NT2/D1 (cell line): ENCODE results near the gene STK35.

Source experiments
- DNase-seq: peaks from one replicate; pipeline ENCODE4 v3.0.0-alpha.2; 2011; ENCODE audit warnings: low read depth, low spot score
- H3K27me3 ChIP-seq: 2 replicates; pipeline ENCODE4 v1.6.0; 2011; ENCODE audit warnings: mild to moderate bottlenecking; ENCODE audit not compliant: insufficient read length, insufficient read depth
- H3K36me3 ChIP-seq: 2 replicates; pipeline ENCODE4 v1.6.1; 2011; ENCODE audit warnings: mild to moderate bottlenecking, low read length, mixed read lengths; ENCODE audit not compliant: insufficient read depth, insufficient read length
- H3K4me1 ChIP-seq: 2 replicates; pipeline ENCODE4 v1.5.1; 2011; ENCODE audit not compliant: insufficient read depth, insufficient read length
- H3K4me3 ChIP-seq: 2 replicates; pipeline ENCODE4 v1.5.1; 2011; ENCODE audit warnings: low read depth; ENCODE audit not compliant: insufficient read length
- H3K9ac ChIP-seq: 2 replicates; pipeline ENCODE4 v1.6.0; 2011; ENCODE audit warnings: low read depth; ENCODE audit not compliant: insufficient read length
- H3K9me3 ChIP-seq: 2 replicates; pipeline ENCODE4 v1.5.1; 2011; ENCODE audit warnings: mild to moderate bottlenecking, low read length; ENCODE audit not compliant: insufficient read depth
- SUZ12 ChIP-seq: IDR thresholded peaks from 2 replicates; pipeline ENCODE4 v1.6.1; 2011; ENCODE audit not compliant: insufficient read length, insufficient read depth; ENCODE audit errors: extremely low read depth
- YY1 ChIP-seq: IDR thresholded peaks from 2 replicates; pipeline ENCODE4 v1.6.1; 2011; ENCODE audit not compliant: insufficient read length, insufficient read depth
- ZNF274 ChIP-seq: IDR thresholded peaks from 2 replicates; pipeline ENCODE4 v1.6.1; 2011; ENCODE audit warnings: mild to moderate bottlenecking, low read depth, low read length

STK35 gene

GRCh38 chr20:2128542-2128941 lies 26.9 kb downstream of the STK35 start:
- Histone ChIP-seq H3K4me1 (peaks cover 14% of the 10 kb centered on the region), H3K36me3 (peaks cover 46% of the 10 kb centered on the region), H3K9me3 (no peaks in the 10 kb centered on the region), H3K27me3 (no peaks in the 10 kb centered on the region), H3K9ac (no peak overlapping the region), H3K4me3 (no peak overlapping the region)
- no peak for TF ChIP-seq SUZ12
- no peak for TF ChIP-seq YY1
- no peak for TF ChIP-seq ZNF274
- no peak for DNase-seq

- H3K9me3 ChIP-seq, result no peaks in the 10 kb centered on the region
- no peak overlapping the region for H3K9ac ChIP-seq
- H3K36me3 ChIP-seq, result peaks cover 38% of the 10 kb centered on the region
- peaks cover 14% of the 10 kb centered on the region for H3K4me1 ChIP-seq
- TF ChIP-seq SUZ12 (no peak), YY1 (no peak), ZNF274 (no peak)
- H3K27me3 ChIP-seq, result no peaks in the 10 kb centered on the region
- no peak overlapping the region for H3K4me3 ChIP-seq
- DNase-seq, result no peak
These were observed 28.5 kb downstream of the STK35 start for GRCh38 chr20:2130062-2130591.

- no peak overlapping the region for H3K4me3 ChIP-seq
- DNase-seq, result peak; percentile 25
These were observed 29.1 kb downstream of the STK35 start for GRCh38 chr20:2130683-2131082.

GRCh38 chr20:2131366-2131765 lies 29.7 kb downstream of the STK35 start:
- Histone ChIP-seq H3K9me3 (no peaks in the 10 kb centered on the region), H3K9ac (no peak overlapping the region), H3K27me3 (no peaks in the 10 kb centered on the region), H3K4me1 (peaks cover 14% of the 10 kb centered on the region), H3K36me3 (peaks cover 36% of the 10 kb centered on the region), H3K4me3 (no peak overlapping the region)
- DNase-seq, result no peak
- TF ChIP-seq SUZ12 (no peak), ZNF274 (no peak), YY1 (no peak)

More at GRCh38 chr20:2130683-2131082, 29.1 kb downstream of the STK35 start:
- peaks cover 35% of the 10 kb centered on the region for H3K36me3 ChIP-seq
- H3K9ac ChIP-seq, result no peak overlapping the region
- TF ChIP-seq ZNF274 (no peak), YY1 (no peak), SUZ12 (no peak)
- H3K9me3 ChIP-seq, result no peaks in the 10 kb centered on the region
- peaks cover 14% of the 10 kb centered on the region for H3K4me1 ChIP-seq
- H3K27me3 ChIP-seq, result no peaks in the 10 kb centered on the region

DNA sequence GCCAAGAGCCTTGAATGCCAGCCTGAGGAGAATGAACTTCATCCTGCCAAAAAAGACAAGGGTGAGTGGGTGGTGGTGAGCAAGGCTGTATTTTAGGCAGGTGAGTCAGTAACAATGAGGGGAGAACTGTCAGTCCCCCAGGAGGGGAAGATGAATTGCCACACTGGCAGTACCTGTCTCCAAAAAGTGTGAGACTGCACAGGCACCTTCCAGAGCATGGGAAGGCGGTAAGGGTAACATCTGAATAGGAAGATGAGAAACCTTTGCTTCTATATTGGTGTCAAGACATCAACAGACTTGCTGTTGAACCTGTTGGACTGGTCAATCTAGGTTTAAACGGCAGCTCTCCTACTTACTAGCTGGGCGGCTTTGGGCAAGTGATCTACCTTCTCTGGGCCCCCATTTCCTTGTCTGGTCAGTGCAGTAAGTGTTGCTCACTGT lies 30.9 kb downstream of the STK35 start:
- no peak for DNase-seq
- peaks cover 43% of the 10 kb centered on the region for H3K36me3 ChIP-seq
- no peak overlapping the region for H3K4me3 ChIP-seq
- TF ChIP-seq YY1 (no peak), ZNF274 (no peak), SUZ12 (no peak)
- no peak overlapping the region for H3K9ac ChIP-seq
- H3K27me3 ChIP-seq, result no peaks in the 10 kb centered on the region
- H3K9me3 ChIP-seq, result no peaks in the 10 kb centered on the region
- H3K4me1 ChIP-seq, result peaks cover 17% of the 10 kb centered on the region

DNA sequence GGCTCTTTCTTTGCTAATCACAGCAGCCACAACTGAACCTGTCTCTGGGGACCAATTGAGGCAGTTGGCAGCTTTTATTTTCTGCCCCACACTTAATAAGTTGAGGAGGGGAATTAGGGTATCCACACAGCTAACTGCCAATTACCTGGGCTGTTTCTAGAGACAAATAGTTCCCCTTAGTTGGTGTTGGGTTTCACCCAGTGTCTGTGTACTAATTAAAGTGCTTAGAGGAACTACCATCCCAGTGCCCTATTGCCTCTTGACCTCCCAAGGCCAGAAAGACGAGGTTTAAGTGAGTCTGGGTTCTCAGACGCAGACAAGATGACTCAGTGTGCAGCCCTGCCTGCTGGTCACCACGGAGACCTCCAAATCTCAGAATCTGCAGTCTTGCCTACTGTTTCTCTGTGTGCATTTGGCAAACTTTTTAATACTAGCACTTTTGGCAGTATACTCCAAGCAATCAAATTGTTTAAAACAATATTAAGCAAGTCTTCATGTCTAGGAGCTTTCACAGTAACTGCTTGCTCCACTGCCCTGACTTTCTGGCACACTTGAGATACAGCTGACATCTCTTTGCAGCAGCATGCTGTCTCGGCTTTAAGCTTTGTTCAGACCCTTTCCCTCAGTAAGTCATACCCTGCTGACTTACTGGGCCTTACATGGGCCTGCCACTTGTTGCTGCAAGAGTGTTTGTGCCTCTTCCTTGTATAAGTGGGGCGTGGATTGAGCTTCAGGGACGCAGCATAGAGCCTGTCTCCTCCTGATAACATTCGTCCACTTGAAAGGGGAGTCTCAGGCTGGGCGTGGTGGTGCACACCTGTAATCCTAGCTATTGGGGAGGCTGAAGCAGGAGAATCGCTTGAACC lies 31.9 kb downstream of the STK35 start:
- no peak for DNase-seq
- TF ChIP-seq ZNF274 (no peak), SUZ12 (no peak), YY1 (no peak)
- Histone ChIP-seq H3K9ac (no peak overlapping the region), H3K27me3 (no peaks in the 10 kb centered on the region), H3K36me3 (peaks cover 39% of the 10 kb centered on the region), H3K4me3 (no peak overlapping the region), H3K4me1 (peaks cover 14% of the 10 kb centered on the region), H3K9me3 (no peaks in the 10 kb centered on the region)

GRCh38 chr20:2135013-2135412 lies 33.4 kb downstream of the STK35 start:
- Histone ChIP-seq H3K9ac (no peak overlapping the region), H3K36me3 (peaks cover 37% of the 10 kb centered on the region), H3K4me1 (peaks cover 7% of the 10 kb centered on the region), H3K27me3 (no peaks in the 10 kb centered on the region), H3K9me3 (no peaks in the 10 kb centered on the region), H3K4me3 (no peak overlapping the region)
- DNase-seq, result no peak
- TF ChIP-seq SUZ12 (no peak), YY1 (no peak), ZNF274 (no peak)
